Astrocyte (in vitro differentiated cells and primary cell): ENCODE measurements around the gene CCDC116. TPM values are rescaled to one million over a fixed set of nuclear protein-coding genes. Genes with fewer than 3 reads are reported as not detected.
A peak's percentile ranks its signal among the peaks of the same experiment; 100 is the strongest.

ENCODE experiments used
- DNase-seq: peaks from one replicate; pipeline ENCODE4 v3.0.0-alpha.2; 2010; ENCODE audit warnings: low read depth
- FAIRE-seq: peaks from 2 replicates; lab custom pipeline; 2011; peaks lifted over from hg19 to GRCh38; lab: Jason Lieb, UNC
- H2AFZ ChIP-seq: 2 replicates; pipeline ENCODE4 v1.6.0; 2012; ENCODE audit warnings: low read depth, low read length, inconsistent platforms
- H3K27ac ChIP-seq: 2 replicates; pipeline ENCODE4 v1.5.1; 2011; ENCODE audit warnings: low read depth, low read length, inconsistent platforms
- H3K27me3 ChIP-seq: 2 replicates; pipeline ENCODE4 v1.6.0; 2011; ENCODE audit warnings: low read length, inconsistent platforms; ENCODE audit not compliant: insufficient read depth
- H3K36me3 ChIP-seq: 2 replicates; pipeline ENCODE4 v1.5.1; 2011; ENCODE audit warnings: low read length, inconsistent platforms; ENCODE audit not compliant: insufficient read depth
- H3K4me1 ChIP-seq: 2 replicates; pipeline ENCODE4 v1.5.1; 2011; ENCODE audit warnings: low read length, inconsistent platforms; ENCODE audit not compliant: insufficient read depth
- H3K4me2 ChIP-seq: 2 replicates; pipeline ENCODE4 v1.6.0; 2012; ENCODE audit warnings: low read length, inconsistent platforms
- H3K4me3 ChIP-seq: 2 replicates; pipeline ENCODE4 v1.5.1; 2011; ENCODE audit warnings: low read depth, mild to moderate bottlenecking, low read length, inconsistent platforms; ENCODE audit not compliant: insufficient read depth
- H3K79me2 ChIP-seq: 2 replicates; pipeline ENCODE4 v1.6.0; 2012; ENCODE audit warnings: mild to moderate bottlenecking, low read length, inconsistent platforms; ENCODE audit not compliant: insufficient read depth
- H3K9ac ChIP-seq: 2 replicates; pipeline ENCODE4 v1.6.0; 2012; ENCODE audit warnings: mild to moderate bottlenecking, low read length, inconsistent platforms
- H3K9me3 ChIP-seq: 2 replicates; pipeline ENCODE4 v1.5.1; 2012; ENCODE audit warnings: low read depth, mild to moderate bottlenecking, low read length, inconsistent platforms; ENCODE audit not compliant: insufficient read depth
- H4K20me1 ChIP-seq: 2 replicates; pipeline ENCODE4 v1.6.0; 2012; ENCODE audit warnings: low read length, inconsistent platforms; ENCODE audit not compliant: insufficient read depth
- H3K27ac Mint-ChIP-seq: one replicate; pipeline ENCODE4 v1.8.0; 2021; ENCODE audit warnings: mild to moderate bottlenecking, mixed read lengths; ENCODE audit not compliant: unreplicated experiment
- H3K27me3 Mint-ChIP-seq: one replicate; pipeline ENCODE4 v1.8.0; 2021; ENCODE audit warnings: low read depth, mixed read lengths; ENCODE audit not compliant: unreplicated experiment
- H3K36me3 Mint-ChIP-seq: one replicate; pipeline ENCODE4 v1.8.0; 2021; ENCODE audit warnings: low read depth, mixed read lengths; ENCODE audit not compliant: unreplicated experiment
- H3K4me1 Mint-ChIP-seq: one replicate; pipeline ENCODE4 v1.8.0; 2021; ENCODE audit warnings: low read depth, mixed read lengths; ENCODE audit not compliant: unreplicated experiment
- H3K4me3 Mint-ChIP-seq: one replicate; pipeline ENCODE4 v1.8.0; 2021; ENCODE audit warnings: mild to moderate bottlenecking, moderate library complexity, mixed read lengths; ENCODE audit not compliant: unreplicated experiment
- H3K9me3 Mint-ChIP-seq: one replicate; pipeline ENCODE4 v1.8.0; 2021; ENCODE audit warnings: mild to moderate bottlenecking, mixed read lengths; ENCODE audit not compliant: unreplicated experiment
- EZH2 ChIP-seq: IDR thresholded peaks from 2 replicates; pipeline ENCODE4 v1.6.1; 2012; ENCODE audit warnings: mild to moderate bottlenecking, low read length, inconsistent platforms; ENCODE audit not compliant: insufficient read depth
- total RNA-seq: library from RNA; stranded (reverse); gene quantifications from 2 replicates; pipeline ENCODE4 v1.2.1, GENCODE V29; 2021
- TF ChIP-seq, protein P1 (sequence below): IDR thresholded peaks from 2 replicates; pipeline ENCODE4 v1.5.1; 2011; ENCODE audit warnings: low read depth, mild to moderate bottlenecking, inconsistent platforms, low read length, moderate library complexity; ENCODE audit not compliant: insufficient read depth

CCDC116 gene
- total RNA-seq, 1 donor from 2014 or later, result 0.11 TPM

DNA sequence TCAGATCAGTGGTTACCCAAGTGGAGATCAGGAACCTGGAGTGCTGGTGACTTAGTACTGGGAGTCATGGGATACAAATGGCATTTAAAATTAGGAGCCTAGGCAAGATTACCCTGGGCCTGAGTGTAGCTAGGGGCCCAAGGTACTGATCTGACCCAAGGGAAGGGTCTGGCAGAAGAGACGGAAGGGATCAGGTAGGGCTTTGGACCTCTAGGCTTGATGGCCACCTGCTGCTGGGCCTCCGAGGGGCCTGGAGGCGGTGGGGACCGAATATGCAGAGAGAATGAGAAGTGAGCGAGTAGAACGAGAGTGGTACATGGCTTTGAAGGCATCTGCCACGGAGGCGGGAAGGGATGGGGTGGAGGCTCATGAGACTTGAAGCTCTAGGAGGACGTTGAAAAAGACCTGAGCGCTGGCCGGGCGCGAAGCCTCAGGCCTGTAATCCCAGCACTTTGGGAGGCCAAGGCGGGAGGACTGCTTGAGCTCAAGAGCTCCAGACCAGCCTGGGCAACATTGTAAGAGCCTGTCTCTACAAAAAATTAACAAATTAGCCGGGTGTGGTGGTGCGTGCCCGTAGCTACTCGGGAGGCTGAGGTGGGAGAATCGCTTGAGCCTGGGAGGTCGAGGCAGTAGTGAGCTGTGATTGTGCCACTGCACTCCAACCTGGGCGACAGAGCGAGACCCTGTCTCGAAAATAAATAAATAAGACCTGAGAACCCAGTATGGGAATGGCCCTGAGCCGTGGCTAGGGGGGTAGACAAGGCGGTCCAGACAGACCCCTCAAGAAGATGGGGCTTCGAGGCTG, 32.7 kb downstream of the CCDC116 start:
- peak overlapping the region; percentile 82 for H3K4me2 ChIP-seq
- no peaks in the 10 kb centered on the region for H3K9me3 Mint-ChIP-seq
- DNase-seq (no peak), FAIRE-seq (no peak)
- peaks cover 10% of the 10 kb centered on the region for H3K27me3 Mint-ChIP-seq
- TF ChIP-seq, protein P1, sequence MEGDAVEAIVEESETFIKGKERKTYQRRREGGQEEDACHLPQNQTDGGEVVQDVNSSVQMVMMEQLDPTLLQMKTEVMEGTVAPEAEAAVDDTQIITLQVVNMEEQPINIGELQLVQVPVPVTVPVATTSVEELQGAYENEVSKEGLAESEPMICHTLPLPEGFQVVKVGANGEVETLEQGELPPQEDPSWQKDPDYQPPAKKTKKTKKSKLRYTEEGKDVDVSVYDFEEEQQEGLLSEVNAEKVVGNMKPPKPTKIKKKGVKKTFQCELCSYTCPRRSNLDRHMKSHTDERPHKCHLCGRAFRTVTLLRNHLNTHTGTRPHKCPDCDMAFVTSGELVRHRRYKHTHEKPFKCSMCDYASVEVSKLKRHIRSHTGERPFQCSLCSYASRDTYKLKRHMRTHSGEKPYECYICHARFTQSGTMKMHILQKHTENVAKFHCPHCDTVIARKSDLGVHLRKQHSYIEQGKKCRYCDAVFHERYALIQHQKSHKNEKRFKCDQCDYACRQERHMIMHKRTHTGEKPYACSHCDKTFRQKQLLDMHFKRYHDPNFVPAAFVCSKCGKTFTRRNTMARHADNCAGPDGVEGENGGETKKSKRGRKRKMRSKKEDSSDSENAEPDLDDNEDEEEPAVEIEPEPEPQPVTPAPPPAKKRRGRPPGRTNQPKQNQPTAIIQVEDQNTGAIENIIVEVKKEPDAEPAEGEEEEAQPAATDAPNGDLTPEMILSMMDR, result no peak
- TF ChIP-seq EZH2, result no peak
- H3K4me3 ChIP-seq, result peak overlapping the region; percentile 93
- H3K36me3 ChIP-seq, result peaks cover 2% of the 10 kb centered on the region
- peak overlapping the region; percentile 90 for H3K4me3 Mint-ChIP-seq
- H2AFZ ChIP-seq, result peak overlapping the region; percentile 89
- no peaks in the 10 kb centered on the region for H3K4me1 ChIP-seq
- H3K27ac ChIP-seq, result no peak overlapping the region
- H3K36me3 Mint-ChIP-seq, result peaks cover 2% of the 10 kb centered on the region
- H3K4me1 Mint-ChIP-seq, result peaks cover 4% of the 10 kb centered on the region
- H3K9ac ChIP-seq, result peak overlapping the region; percentile 77
- peaks cover 27% of the 10 kb centered on the region for H3K79me2 ChIP-seq
- peak overlapping the region; percentile 66 for H3K27ac Mint-ChIP-seq
- no peaks in the 10 kb centered on the region for H3K9me3 ChIP-seq
- peaks cover 9% of the 10 kb centered on the region for H4K20me1 ChIP-seq
- H3K27me3 ChIP-seq, result no peaks in the 10 kb centered on the region

DNA sequence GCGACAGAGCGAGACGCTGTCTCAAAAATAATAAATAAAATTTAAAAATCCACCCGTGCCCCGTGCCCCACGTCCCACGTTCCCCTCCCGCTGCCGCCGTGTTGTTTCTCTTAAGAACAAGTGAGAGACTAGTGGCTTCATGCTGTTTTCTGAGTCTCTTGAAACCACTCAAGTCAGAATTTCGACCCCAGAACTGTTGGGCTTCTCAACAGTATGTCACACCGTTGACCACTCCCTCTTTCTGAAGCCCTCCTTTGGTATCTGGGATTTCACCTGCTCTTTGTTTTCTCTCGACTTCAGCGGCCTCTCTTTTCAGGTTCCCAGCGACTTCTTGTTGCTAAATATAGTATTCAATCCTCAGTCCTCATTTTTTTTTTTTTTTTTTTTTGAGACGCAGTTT, 34.2 kb downstream of the CCDC116 start:
- DNase-seq (no peak), FAIRE-seq (no peak)
- Histone ChIP-seq H3K4me3 (peak overlapping the region; percentile 51), H3K9me3 (no peaks in the 10 kb centered on the region), H3K9ac (peak overlapping the region; percentile 77), H2AFZ (no peak overlapping the region), H3K4me1 (no peaks in the 10 kb centered on the region), H3K4me2 (peak overlapping the region; percentile 82), H3K79me2 (peaks cover 27% of the 10 kb centered on the region), H3K27me3 (no peaks in the 10 kb centered on the region), H4K20me1 (peaks cover 12% of the 10 kb centered on the region), H3K36me3 (peaks cover 8% of the 10 kb centered on the region), H3K27ac (no peak overlapping the region)
- H3K27me3 Mint-ChIP-seq, result peaks cover 2% of the 10 kb centered on the region
- peaks cover 2% of the 10 kb centered on the region for H3K36me3 Mint-ChIP-seq
- H3K27ac Mint-ChIP-seq, result peak overlapping the region; percentile 97
- peaks cover 4% of the 10 kb centered on the region for H3K4me1 Mint-ChIP-seq
- H3K4me3 Mint-ChIP-seq, result peak overlapping the region; percentile 90
- no peaks in the 10 kb centered on the region for H3K9me3 Mint-ChIP-seq
- no peak for TF ChIP-seq EZH2
- TF ChIP-seq, protein P1, result no peak

DNA sequence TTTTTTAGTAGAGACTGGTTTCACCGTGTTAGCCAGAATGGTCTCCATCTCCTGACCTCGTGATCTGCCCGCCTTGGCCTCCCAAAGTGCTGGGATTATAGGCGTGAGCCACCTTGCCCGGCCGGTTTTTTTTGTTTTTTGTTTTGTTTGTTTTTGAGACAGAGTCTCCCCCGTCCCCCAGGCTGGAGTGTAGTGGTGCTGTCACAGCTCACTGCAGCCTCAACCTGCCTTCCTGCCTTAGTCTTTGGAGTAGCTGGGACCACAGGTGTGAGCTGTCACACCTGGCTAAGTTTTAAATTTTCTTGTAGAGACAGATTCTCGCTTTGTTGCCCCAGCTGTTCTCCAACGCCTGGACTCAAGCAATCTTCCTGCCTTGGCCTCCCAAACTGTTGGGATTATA, 36.5 kb downstream of the CCDC116 start:
- no peaks in the 10 kb centered on the region for H3K9me3 Mint-ChIP-seq
- Histone ChIP-seq H3K27me3 (no peaks in the 10 kb centered on the region), H3K9ac (no peak overlapping the region), H3K9me3 (no peaks in the 10 kb centered on the region), H3K36me3 (peaks cover 20% of the 10 kb centered on the region), H3K4me1 (no peaks in the 10 kb centered on the region), H3K4me3 (no peak overlapping the region), H2AFZ (no peak overlapping the region), H3K4me2 (no peak overlapping the region), H4K20me1 (peaks cover 23% of the 10 kb centered on the region), H3K79me2 (peaks cover 27% of the 10 kb centered on the region), H3K27ac (no peak overlapping the region)
- DNase-seq, result no peak
- peaks cover 4% of the 10 kb centered on the region for H3K4me1 Mint-ChIP-seq
- TF ChIP-seq, protein P1, result no peak
- TF ChIP-seq EZH2, result no peak
- H3K27me3 Mint-ChIP-seq, result no peaks in the 10 kb centered on the region
- no peak overlapping the region for H3K4me3 Mint-ChIP-seq
- H3K36me3 Mint-ChIP-seq, result peaks cover 9% of the 10 kb centered on the region
- no peak for FAIRE-seq
- no peak overlapping the region for H3K27ac Mint-ChIP-seq
